Measurements from ENCODE around the gene CXCR4.
"Not testable (repeated sequence)": the region's sequence is repeated elsewhere in the genome, so short reads cannot be mapped to it uniquely, and the experiment has no call there.

The CXCR4 gene

DNA sequence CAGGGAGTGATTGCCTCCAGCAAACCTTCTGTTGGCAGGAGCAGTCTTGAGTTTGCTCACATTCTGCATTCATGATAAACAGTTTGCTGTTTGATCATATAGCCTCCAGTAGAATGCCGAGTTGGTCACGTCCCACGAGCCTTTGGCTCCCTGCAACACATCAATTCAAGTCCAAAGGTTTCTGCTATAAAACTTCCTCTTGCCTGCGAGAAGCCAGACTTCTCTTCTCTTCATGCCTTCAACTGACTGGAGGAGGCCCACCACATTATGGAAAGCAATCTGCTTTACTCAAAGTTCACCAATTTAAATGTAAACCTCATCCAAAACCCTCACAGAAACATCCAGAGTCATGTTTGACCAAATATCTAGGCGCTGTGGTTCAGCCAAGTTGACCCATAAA lies 40.8 kb downstream of the CXCR4 start:
- no peak for DNase-seq (ENCODE audit: low spot score)

DNA sequence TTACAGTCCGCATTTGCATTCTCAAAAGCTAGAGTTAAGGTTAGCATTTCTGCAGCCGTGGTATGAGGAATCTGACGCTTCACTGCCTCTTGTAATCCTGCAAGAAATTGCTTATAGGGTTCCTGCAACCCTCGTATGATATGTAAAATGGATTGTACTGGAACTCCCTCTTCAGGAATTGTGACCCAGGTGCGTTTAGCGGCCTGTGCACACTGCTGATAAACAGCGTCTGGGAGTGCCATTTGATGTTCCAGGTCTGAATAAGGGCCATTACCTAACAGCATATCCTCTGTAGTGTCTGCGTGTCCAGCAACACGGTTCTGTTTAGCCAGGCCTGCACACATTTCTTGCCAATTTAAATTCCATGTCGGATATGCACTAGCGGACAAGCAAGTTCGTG lies 42.5 kb downstream of the CXCR4 start:
- no peak for DNase-seq (ENCODE audit: low spot score)

DNA sequence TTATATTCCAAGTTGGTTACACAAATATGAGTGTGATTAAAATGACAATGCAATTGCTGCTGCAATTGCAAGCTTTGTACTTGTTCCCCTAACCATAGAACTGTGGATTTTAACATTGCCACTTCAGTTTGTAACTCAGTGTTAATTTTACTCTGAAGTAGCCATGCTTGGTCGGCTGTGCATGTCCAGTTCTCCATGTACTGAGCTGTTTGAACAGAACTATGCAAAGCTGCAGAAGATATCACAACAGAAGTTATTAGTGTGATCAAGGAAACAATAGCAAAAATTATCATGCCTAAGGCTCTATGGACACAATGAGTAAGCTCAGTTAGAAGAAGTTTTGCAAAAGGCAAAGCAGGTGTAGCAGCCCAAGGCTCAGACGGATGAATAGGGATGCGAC lies 45.3 kb downstream of the CXCR4 start:
- DNase-seq (ENCODE audit: low spot score): no peak

- not testable (repeated sequence) for DNase-seq (ENCODE audit: low spot score)
These were observed 46.1 kb downstream of the CXCR4 start for GRCh38 chr2:136071887-136072286.

DNA sequence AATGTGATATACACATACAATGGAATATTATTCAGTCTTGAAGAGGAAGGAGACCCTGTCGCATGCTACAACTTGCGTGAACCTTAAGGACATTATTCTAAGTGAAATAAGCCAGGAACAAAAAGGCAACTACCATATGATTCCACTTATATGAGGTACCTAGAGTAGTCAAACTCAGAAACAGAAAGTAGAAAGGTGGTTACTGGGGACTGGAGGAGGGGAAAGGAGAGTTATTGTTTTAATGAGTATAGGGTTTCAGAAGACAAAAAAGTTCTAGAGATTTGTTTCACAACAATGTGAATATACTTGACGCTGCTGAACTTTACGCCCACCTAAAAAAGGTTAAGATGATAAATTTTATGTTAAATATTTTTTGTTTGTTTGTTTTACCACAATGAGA lies 47.0 kb downstream of the CXCR4 start:
- no peak for DNase-seq (ENCODE audit: low spot score)

DNA sequence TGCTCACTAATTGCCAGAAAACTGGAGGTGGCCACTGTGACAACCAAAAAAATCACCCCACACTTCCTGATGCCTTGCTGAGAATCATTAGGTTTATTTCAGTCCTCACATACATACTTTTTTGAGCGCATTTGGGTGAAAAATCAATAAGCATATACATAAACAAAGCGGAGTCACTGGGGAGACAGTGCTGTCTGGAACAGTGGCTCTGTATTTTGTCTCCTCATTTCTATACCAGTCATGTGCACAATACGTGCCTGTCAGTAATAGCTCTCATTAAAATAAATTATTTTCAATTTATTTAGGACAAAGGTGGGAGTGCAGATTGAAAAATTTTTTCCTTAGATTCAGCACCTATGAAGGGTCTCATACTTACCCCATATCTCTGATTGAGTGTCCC lies 48.2 kb downstream of the CXCR4 start:
- no peak for DNase-seq (ENCODE audit: low spot score)

DNA sequence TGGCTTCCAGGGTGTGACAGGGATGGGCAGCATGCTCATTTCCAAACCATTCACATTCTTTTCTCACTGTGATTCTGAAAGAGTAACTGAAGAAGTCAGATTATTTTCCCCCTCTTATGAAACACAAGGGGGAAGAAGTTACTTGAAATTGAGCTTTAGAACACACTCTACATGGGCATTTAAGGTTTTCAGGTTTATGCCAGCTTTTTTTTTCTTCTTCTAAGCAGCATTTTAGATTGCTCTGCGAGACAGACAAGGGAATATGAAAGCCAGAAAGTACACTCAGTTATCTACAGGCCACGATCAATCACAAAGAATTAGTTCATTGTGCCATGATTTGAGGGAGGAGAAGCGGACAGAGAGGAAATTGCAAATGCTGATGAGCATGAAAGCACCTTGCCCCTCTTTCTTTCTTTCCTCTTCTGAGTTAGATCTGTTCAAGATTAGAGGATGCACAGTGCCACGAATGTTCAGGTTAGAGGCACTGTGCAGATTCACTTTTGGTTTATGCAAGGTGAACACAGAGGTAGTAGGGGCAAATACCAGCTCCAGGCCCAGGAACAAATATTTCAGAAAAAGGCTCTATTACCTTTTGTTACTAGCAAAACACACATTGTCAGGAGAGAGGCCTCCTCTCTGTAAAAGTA lies 49.2 kb downstream of the CXCR4 start:
- peak; percentile 24 for DNase-seq (ENCODE audit: low spot score)

DNA sequence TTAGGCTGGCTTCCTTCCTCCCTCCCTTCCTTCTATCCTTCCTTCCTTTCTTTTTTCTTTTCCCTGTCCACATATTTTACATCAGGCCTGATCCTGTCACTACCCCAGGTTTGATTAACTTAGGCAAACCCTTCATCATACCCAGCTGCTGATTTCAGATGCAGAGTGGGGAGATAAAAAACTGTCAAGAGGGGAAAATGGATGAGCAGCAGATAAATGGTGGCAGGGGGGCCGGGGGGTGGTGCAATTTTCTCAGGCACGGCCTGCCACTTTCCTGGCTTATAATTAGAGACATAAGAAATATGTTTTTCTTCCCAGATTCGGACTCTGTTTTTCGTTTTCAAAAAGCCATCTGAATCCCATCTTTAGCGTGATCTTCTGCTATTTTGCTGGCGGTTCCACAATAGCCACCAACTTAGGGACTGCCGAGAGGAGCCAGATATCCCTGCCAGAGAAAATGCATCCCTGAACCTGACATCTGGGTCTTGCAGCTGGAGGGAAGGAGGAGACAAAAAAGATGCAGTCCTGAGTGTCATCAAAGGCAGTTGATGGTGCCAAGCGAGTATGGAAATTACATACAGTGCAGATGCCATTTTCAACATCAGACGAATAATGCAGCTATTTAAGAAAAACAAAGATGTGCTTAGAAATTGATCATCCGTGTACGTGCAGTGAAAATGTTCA lies 49.9 kb downstream of the CXCR4 start:
- no peak for DNase-seq (ENCODE audit: low spot score)

- no peak for DNase-seq (ENCODE audit: low spot score)
These were observed 50.5 kb downstream of the CXCR4 start for GRCh38 chr2:136067459-136067858.

DNA sequence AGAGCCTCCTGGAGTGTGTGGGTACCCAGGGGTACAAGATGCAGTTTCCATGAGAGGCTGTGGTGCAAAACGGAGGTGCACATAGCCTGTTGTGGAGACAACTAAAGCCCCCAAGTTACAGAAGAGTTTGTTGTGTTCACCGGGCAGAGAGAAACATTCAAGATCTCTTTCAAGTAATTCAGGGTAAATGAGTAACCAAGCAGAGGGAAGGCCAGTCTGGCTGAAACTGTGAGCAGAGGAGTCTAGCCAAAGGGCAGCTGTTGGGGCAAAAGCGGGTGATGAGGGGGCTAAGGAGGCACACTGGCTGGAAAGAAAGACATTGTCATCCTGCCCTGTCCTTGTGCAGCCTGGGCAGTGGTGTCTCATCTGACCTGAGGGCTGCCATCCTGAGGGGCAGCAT lies 52.0 kb downstream of the CXCR4 start:
- DNase-seq (ENCODE audit: low spot score): no peak

DNA sequence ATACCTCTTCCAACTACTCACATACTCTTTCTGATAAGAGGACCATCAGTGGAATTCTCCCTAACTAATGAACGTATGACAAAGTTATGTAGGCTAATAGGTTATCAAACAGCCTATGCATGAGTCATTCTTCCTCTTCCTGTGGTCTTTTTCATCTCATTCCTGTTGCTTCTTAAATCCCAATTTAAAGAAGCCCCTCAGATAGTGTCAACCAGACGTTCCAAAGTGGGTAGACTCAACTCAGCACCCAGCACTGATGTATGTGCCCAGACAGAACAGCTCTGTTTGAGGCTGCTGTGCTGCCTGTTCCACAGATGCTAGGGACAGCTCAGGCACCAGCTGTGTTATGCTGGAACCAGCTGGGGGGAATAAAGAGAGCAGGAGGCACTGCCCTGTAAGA lies 52.6 kb downstream of the CXCR4 start:
- peak; percentile 35 for DNase-seq (ENCODE audit: low spot score)

All from CD4-positive, alpha-beta T cell treated with Interleukin-2 at 100 ng/mL for 4 hours (primary cell).